H1 (cell line): Measurements from ENCODE around the gene SMARCC1.

Experiments used
- CHD1 ChIP-seq: IDR thresholded peaks from 2 replicates; pipeline ENCODE4 v1.6.1; 2012; ENCODE audit warnings: low read depth, low read length, improper control_type of control experiment
- HDAC2 ChIP-seq, 2 experiments: fragments of 300-600 bp in 1 of 2; sonication (generic) in 1 of 2; IDR thresholded peaks; 2 replicates each; pipeline ENCODE4 v1.6.1; 2011 to 2012; ENCODE audit warnings: low read depth in 2 of 2, low read length in 2 of 2, mild to moderate bottlenecking in 2 of 2, moderate library complexity in 2 of 2, borderline replicate concordance in 1 of 2, inconsistent platforms in 1 of 2
- PHF8 ChIP-seq: fragments of 200-600 bp; sonication (generic); conservative IDR thresholded peaks from 2 replicates; pipeline ENCODE4 v1.7.1; 2012; ENCODE audit warnings: low read depth, mild to moderate bottlenecking, inconsistent platforms, low read length, moderate library complexity
- POLR2A ChIP-seq, 2 experiments: IDR thresholded peaks; 1 replicate in 1 of 2; 2 replicates in 1 of 2; pipeline ENCODE4 v1.6.1; 2011; ENCODE audit warnings: low read depth in 2 of 2, low read length in 2 of 2, mild to moderate bottlenecking in 2 of 2; ENCODE audit errors: control extremely low read depth in 1 of 2
- POLR2AphosphoS5 ChIP-seq: IDR thresholded peaks from 2 replicates; pipeline ENCODE4 v1.6.1; 2011; ENCODE audit warnings: low read depth, low read length
- SIN3A ChIP-seq, 2 experiments: IDR thresholded peaks in 1 of 2; conservative IDR thresholded peaks in 1 of 2; 2 replicates each; pipeline ENCODE4 v1.6.1; 2011 to 2012; ENCODE audit warnings: low read length in 2 of 2, improper control_type of control experiment in 1 of 2, low read depth in 1 of 2, mild to moderate bottlenecking in 1 of 2
- TAF1 ChIP-seq: IDR thresholded peaks from 2 replicates; pipeline ENCODE4 v1.6.1; 2011; ENCODE audit warnings: mild to moderate bottlenecking, low read depth, low read length
- TF ChIP-seq, protein P1 (sequence below): IDR thresholded peaks from 2 replicates; pipeline ENCODE4 v1.6.1; 2011; ENCODE audit warnings: low read length, improper control_type of control experiment
- TF ChIP-seq, protein P2 (sequence below), 3 experiments: IDR thresholded peaks; 1 replicate in 2 of 3; 2 replicates in 1 of 3; pipeline versions ENCODE4 v1.5.1 to v1.6.1; 2011; ENCODE audit warnings: low read length in 3 of 3, mild to moderate bottlenecking in 3 of 3, inconsistent platforms in 2 of 3, low read depth in 1 of 3, moderate library complexity in 1 of 3; ENCODE audit not compliant: insufficient read depth in 1 of 3; ENCODE audit errors: control extremely low read depth in 1 of 3
- TF ChIP-seq, protein P3 (sequence below): IDR thresholded peaks from 2 replicates; pipeline ENCODE4 v1.6.1; 2011; ENCODE audit warnings: low read depth, mild to moderate bottlenecking, low read length; ENCODE audit not compliant: insufficient read depth

DNA sequence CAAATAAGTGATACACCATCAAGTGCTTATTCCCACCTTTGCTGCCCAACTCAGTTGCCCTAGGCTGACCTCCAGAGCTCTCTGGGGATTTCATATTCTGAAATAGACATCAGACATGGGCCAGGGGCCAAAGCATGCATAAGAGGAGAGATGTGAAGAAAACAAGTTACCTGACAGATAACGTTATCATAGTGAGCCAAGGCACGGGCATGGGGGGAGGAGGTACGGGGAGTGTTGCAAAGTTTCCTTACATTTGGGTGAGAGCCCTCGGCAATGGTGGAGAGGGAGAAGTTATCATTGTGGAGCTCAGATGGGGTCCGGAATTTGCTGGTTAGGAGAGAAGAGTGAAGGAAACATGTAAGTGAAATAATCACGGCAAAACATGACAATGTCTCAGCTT is 212.8 kb downstream of the SMARCC1 start:
- TF ChIP-seq, protein P1, sequence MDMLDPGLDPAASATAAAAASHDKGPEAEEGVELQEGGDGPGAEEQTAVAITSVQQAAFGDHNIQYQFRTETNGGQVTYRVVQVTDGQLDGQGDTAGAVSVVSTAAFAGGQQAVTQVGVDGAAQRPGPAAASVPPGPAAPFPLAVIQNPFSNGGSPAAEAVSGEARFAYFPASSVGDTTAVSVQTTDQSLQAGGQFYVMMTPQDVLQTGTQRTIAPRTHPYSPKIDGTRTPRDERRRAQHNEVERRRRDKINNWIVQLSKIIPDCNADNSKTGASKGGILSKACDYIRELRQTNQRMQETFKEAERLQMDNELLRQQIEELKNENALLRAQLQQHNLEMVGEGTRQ = no peak
- TF ChIP-seq POLR2A (IDR thresholded peaks at IDR 0.05; ENCODE audit: control extremely low read depth in 1 of 2, low read depth in 2 of 2, low read length in 2 of 2) = no peak
- TF ChIP-seq, protein P2, sequence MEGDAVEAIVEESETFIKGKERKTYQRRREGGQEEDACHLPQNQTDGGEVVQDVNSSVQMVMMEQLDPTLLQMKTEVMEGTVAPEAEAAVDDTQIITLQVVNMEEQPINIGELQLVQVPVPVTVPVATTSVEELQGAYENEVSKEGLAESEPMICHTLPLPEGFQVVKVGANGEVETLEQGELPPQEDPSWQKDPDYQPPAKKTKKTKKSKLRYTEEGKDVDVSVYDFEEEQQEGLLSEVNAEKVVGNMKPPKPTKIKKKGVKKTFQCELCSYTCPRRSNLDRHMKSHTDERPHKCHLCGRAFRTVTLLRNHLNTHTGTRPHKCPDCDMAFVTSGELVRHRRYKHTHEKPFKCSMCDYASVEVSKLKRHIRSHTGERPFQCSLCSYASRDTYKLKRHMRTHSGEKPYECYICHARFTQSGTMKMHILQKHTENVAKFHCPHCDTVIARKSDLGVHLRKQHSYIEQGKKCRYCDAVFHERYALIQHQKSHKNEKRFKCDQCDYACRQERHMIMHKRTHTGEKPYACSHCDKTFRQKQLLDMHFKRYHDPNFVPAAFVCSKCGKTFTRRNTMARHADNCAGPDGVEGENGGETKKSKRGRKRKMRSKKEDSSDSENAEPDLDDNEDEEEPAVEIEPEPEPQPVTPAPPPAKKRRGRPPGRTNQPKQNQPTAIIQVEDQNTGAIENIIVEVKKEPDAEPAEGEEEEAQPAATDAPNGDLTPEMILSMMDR (IDR thresholded peaks at IDR 0.05; ENCODE audit: control extremely low read depth in 1 of 3, insufficient read depth in 1 of 3, low read depth in 1 of 3, low read length in 3 of 3) = no peak
- TF ChIP-seq, protein P3, sequence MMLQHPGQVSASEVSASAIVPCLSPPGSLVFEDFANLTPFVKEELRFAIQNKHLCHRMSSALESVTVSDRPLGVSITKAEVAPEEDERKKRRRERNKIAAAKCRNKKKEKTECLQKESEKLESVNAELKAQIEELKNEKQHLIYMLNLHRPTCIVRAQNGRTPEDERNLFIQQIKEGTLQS = no peak
- no peak for TF ChIP-seq CHD1
- no peak for TF ChIP-seq SIN3A (conservative IDR thresholded peaks at IDR 0.05 in 1 of 2, IDR thresholded peaks at IDR 0.05 in 1 of 2; ENCODE audit: low read depth in 1 of 2, low read length in 2 of 2)
- TF ChIP-seq HDAC2 (IDR thresholded peaks at IDR 0.05; ENCODE audit: borderline replicate concordance in 1 of 2, low read depth in 2 of 2, low read length in 2 of 2) = no peak
- no peak for TF ChIP-seq POLR2AphosphoS5
- no peak for TF ChIP-seq TAF1
- no peak for TF ChIP-seq PHF8
